Left ventricle myocardium inferior (tissue), 1 donor: ENCODE measurements around the gene APOL3. TPM values are rescaled to one million over a fixed set of nuclear protein-coding genes. Genes with fewer than 3 reads are reported as not detected.
A peak's percentile ranks its signal among the peaks of the same experiment; 100 is the strongest.
"Not testable (repeated sequence)": the region's sequence is repeated elsewhere in the genome, so short reads cannot be mapped to it uniquely, and the experiment has no call there.

ENCODE experiments used
- DNase-seq: peaks from one replicate; pipeline ENCODE4 v3.0.0-alpha.2; 2020
- H3K27ac ChIP-seq: fragments of 200-600 bp; replicated peaks from 2 replicates; pipeline ENCODE4 v1.8.0; 2021
- H3K27me3 ChIP-seq: fragments of 200-600 bp; 2 replicates; pipeline ENCODE4 v1.8.0; 2021; ENCODE audit warnings: low read depth
- H3K36me3 ChIP-seq: fragments of 200-600 bp; 2 replicates; pipeline ENCODE4 v1.8.0; 2021
- H3K4me1 ChIP-seq: fragments of 200-600 bp; 2 replicates; pipeline ENCODE4 v1.8.0; 2021
- H3K4me3 ChIP-seq: fragments of 200-600 bp; 2 replicates; pipeline ENCODE4 v1.8.0; 2021; ENCODE audit warnings: mild to moderate bottlenecking, moderate library complexity
- H3K9me3 ChIP-seq: fragments of 200-600 bp; replicated peaks from 2 replicates; pipeline ENCODE4 v1.8.0; 2021
- CTCF ChIP-seq: fragments of 200-600 bp; IDR thresholded peaks from 2 replicates; pipeline ENCODE4 v1.8.0; 2021; ENCODE audit warnings: antibody characterized with exemption, mild to moderate bottlenecking, borderline replicate concordance
- intact Hi-C: fragments of 100-400 bp; cut with micrococcal nuclease; formaldehyde crosslinking; loops from one replicate; pipeline ENCODE4 v1.11.0; 2022
- total RNA-seq: library from RNA; stranded (reverse); fragmentation: NEBNext Ultra II Directional; extraction: Animal tissue kit (Norgen Biotek cat#: 25700); gene quantifications from one replicate; pipeline ENCODE4 v1.2.1, GENCODE V29; 2021
- donor health status: DM: no; HTN: yes; CAD: no; lungs with severe emphysema.

APOL3 gene
- total RNA-seq, 1 donor from 2014 or later, result 21.3 TPM

GRCh38 chr22:36125994-36126531, 34.5 kb downstream of the APOL3 start:
- intact Hi-C loops, result no loop called here
- H3K4me3 ChIP-seq, result no peak overlapping the region
- H3K36me3 ChIP-seq, result no peaks in the 10 kb centered on the region
- no peak overlapping the region for H3K27ac ChIP-seq
- no peaks in the 10 kb centered on the region for H3K9me3 ChIP-seq
- H3K4me1 ChIP-seq, result peaks cover 16% of the 10 kb centered on the region
- H3K27me3 ChIP-seq, result peaks cover 5% of the 10 kb centered on the region
- TF ChIP-seq CTCF, result no peak
- no peak for DNase-seq

DNA sequence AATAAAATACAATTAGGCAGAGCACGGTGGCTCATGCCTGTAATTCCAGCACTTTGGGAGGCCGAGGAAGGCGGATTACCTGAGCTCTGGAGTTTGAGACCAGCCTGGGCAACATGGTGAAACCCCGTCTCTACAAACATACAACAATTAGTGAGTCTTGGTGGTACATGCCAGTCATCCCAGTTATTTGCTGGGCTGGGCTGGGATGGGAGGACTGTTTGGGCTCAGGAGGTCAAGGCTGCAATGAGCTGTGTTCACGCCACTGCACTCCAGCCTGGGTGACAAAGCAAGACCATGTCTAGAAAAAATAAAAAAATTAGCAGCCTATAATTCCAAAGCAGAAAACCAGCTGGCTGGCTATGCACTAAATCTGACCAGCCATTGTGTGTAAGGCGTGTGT, 35.1 kb downstream of the APOL3 start:
- no peaks in the 10 kb centered on the region for H3K27me3 ChIP-seq
- H3K4me1 ChIP-seq, result peaks cover 16% of the 10 kb centered on the region
- H3K36me3 ChIP-seq, result no peaks in the 10 kb centered on the region
- no peak overlapping the region for H3K4me3 ChIP-seq
- no peaks in the 10 kb centered on the region for H3K9me3 ChIP-seq
- TF ChIP-seq CTCF, result no peak
- no peak for DNase-seq
- intact Hi-C loops, result no loop called here
- H3K27ac ChIP-seq, result no peak overlapping the region

- Histone ChIP-seq H3K4me3 (no peak overlapping the region), H3K27me3 (no peaks in the 10 kb centered on the region), H3K4me1 (peaks cover 16% of the 10 kb centered on the region), H3K9me3 (no peaks in the 10 kb centered on the region), H3K36me3 (no peaks in the 10 kb centered on the region), H3K27ac (no peak overlapping the region)
- TF ChIP-seq CTCF, result no peak
- no peak for DNase-seq
- intact Hi-C loops, result no loop called here
These were observed 35.9 kb downstream of the APOL3 start for GRCh38 chr22:36124666-36125065.

DNA sequence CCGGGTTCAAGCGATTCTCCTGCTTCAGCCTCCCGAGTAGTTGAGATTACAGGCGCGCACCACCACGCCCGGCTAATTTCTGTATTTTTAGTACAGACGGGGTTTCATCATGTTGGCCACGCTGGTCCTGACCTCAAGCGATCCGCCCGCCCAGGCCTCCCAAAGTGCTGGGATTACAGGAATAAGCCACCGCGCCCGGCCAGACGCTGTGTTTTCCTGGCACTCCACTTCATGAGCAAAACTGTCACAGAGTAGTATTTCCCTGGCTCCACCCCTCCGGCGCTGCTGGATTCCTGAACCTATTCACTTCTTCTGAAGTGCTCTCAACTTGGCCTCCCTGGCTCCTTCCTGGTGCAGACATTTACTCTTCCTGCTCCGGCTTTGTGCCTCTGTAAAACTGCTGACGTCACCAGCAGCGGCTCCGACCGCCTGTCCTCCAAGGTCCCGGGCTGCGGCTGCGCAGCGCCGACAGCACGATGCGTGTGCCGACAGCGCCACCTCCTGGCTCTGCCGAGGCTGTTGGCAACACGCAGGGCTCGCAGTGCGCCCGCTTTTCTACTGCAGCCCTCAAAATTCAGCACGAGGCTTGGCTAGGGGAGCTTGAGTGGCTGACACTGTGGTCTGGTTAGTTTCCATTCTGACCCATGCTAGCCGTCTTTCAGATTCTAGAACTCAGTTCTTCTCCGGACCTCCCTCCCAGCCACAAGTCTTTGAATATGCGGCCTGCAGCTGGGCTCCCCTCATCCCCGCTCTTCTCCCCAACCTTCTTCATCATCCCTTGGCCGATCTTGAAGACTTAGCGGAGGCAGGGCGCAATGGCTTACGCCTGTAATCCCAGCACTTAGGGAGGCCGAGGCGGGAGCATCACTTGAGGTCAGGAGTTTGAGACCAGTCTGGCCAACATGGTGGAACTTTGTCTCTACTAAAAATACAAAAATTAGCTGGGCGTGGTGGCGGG, 36.6 kb downstream of the APOL3 start:
- Histone ChIP-seq H3K27ac (peak overlapping the region; percentile 90), H3K4me3 (peak overlapping the region; percentile 57), H3K9me3 (no peaks in the 10 kb centered on the region), H3K36me3 (no peaks in the 10 kb centered on the region), H3K27me3 (no peaks in the 10 kb centered on the region), H3K4me1 (peaks cover 16% of the 10 kb centered on the region)
- intact Hi-C loops, result no loop called here
- DNase-seq, result peak; percentile 92
- peak; percentile 99 for TF ChIP-seq CTCF

DNA sequence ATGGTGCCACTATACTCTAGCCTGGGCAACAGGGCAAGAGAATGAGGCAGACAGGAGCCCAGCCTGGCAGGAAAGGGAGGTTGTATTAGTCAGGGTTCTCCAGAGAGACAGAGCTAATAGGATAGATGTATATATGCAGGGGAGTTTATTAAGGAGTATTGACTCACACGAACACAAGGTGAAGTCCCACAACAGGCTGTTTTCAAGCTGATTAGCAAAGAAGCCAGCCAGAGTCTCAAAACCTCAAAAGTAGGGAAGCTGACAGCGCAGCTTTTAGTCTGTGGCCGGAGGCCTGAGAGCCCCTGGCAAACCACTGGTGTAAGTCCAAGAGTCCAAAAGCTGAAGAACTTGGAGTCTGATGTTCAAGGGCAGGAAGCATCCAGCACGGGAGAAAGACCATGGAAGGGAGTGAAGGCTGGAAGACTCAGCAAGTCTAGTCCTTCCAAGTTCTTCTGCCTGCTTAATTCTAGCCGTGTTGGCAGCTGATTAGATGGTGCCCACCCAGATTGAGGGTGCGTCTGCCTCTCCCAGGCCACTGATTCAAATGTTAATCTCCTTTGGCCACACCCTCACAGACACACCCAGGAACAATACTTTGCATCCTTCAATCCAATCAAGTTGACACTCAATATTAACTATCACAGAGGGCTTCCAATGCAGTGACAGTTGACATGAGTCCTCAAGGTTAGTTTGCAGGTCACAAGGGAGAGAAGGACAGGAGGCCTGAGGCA, 39.8 kb downstream of the APOL3 start:
- H3K36me3 ChIP-seq, DNase-seq, H3K27me3 ChIP-seq, H3K4me3 ChIP-seq, H3K9me3 ChIP-seq, intact Hi-C loops, H3K27ac ChIP-seq: not testable (repeated sequence)
- peaks cover 20% of the 10 kb centered on the region for H3K4me1 ChIP-seq
